GM23248 (cell line): ENCODE measurements around the gene AMZ2.

ENCODE experiments used
- EZH2 ChIP-seq: fragments of 200-600 bp; sonication (generic); IDR thresholded peaks from 2 replicates; pipeline ENCODE4 v1.6.1; 2018; ENCODE audit warnings: antibody characterized with exemption, mild to moderate bottlenecking; ENCODE audit not compliant: insufficient read depth, poor library complexity, severe bottlenecking
- EZH2phosphoT487 ChIP-seq: fragments of 200-600 bp; sonication (generic); IDR thresholded peaks from 2 replicates; pipeline ENCODE4 v1.6.1; 2018; ENCODE audit warnings: antibody characterized with exemption, moderate library complexity, mild to moderate bottlenecking, low read depth; ENCODE audit not compliant: insufficient read depth

DNA sequence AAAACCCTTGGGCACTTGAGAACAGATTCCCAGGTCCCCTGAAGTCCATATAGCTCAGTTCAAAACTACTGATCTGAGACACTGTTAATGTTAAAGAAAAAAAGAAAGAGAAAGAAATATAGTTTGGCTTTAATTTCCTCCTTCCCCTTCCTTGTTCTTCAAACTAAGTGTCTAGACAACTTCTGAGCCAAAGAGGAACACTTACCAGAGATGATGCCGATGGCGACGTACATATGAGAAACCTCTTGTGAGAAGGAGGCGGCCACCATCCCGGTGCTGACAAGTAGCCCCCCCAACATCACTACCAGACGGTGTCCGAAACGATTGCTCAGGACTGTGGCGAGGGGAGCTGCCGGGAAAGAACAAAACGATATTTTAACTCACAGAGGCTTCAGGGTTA lies 25.9 kb downstream of the AMZ2 start:
- TF ChIP-seq EZH2phosphoT487 (no peak), EZH2 (no peak)
